WERI-Rb-1 (cell line): ENCODE results near the gene TTC16.
A peak's percentile ranks its signal among the peaks of the same experiment; 100 is the strongest.

Experiments used
- DNase-seq: peaks from one replicate; pipeline ENCODE4 v3.0.0-alpha.2; 2020
- H3K27ac ChIP-seq: fragments of 250-450 bp; sonication (Bioruptor Pico); 2 replicates; pipeline ENCODE4 v1.5.1; 2020; ENCODE audit warnings: mild to moderate bottlenecking, moderate library complexity
- H3K27me3 ChIP-seq: fragments of 250-450 bp; sonication (Bioruptor Pico); 2 replicates; pipeline ENCODE4 v1.5.1; 2021; ENCODE audit warnings: mild to moderate bottlenecking, low read depth, moderate library complexity; ENCODE audit not compliant: insufficient read depth, severe bottlenecking
- H3K36me3 ChIP-seq: fragments of 250-450 bp; sonication (Bioruptor Pico); 2 replicates; pipeline ENCODE4 v1.5.1; 2020; ENCODE audit warnings: mild to moderate bottlenecking, moderate library complexity
- H3K4me3 ChIP-seq: 2 replicates; pipeline ENCODE4 v1.5.1; 2011; ENCODE audit warnings: low read depth, mild to moderate bottlenecking, control low read depth, low read length
- H3K9me3 ChIP-seq: fragments of 250-450 bp; sonication (Bioruptor Pico); 2 replicates; pipeline ENCODE4 v1.5.1; 2021; ENCODE audit warnings: mild to moderate bottlenecking, moderate library complexity; ENCODE audit not compliant: severe bottlenecking
- TF ChIP-seq, protein P1 (sequence below): IDR thresholded peaks from 2 replicates; pipeline ENCODE4 v1.5.1; 2011; ENCODE audit warnings: low read depth, mild to moderate bottlenecking, control low read depth, inconsistent platforms, low read length

Gene TTC16

GRCh38 chr9:127742435-127743088 is 26.7 kb downstream of the TTC16 start:
- no peak overlapping the region for H3K4me3 ChIP-seq
- peak; percentile 80 for DNase-seq
- TF ChIP-seq, protein P1, sequence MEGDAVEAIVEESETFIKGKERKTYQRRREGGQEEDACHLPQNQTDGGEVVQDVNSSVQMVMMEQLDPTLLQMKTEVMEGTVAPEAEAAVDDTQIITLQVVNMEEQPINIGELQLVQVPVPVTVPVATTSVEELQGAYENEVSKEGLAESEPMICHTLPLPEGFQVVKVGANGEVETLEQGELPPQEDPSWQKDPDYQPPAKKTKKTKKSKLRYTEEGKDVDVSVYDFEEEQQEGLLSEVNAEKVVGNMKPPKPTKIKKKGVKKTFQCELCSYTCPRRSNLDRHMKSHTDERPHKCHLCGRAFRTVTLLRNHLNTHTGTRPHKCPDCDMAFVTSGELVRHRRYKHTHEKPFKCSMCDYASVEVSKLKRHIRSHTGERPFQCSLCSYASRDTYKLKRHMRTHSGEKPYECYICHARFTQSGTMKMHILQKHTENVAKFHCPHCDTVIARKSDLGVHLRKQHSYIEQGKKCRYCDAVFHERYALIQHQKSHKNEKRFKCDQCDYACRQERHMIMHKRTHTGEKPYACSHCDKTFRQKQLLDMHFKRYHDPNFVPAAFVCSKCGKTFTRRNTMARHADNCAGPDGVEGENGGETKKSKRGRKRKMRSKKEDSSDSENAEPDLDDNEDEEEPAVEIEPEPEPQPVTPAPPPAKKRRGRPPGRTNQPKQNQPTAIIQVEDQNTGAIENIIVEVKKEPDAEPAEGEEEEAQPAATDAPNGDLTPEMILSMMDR, result no peak
- H3K27ac ChIP-seq, result no peak overlapping the region; the same call in none of the 2 replicates
- no peaks in the 10 kb centered on the region for H3K27me3 ChIP-seq
- H3K9me3 ChIP-seq, result peaks cover 6% of the 10 kb centered on the region
- peaks cover 10% of the 10 kb centered on the region for H3K36me3 ChIP-seq

- H3K4me3 ChIP-seq, result no peak overlapping the region
- no peak overlapping the region for H3K27ac ChIP-seq
- DNase-seq, result no peak
- peaks cover 23% of the 10 kb centered on the region for H3K36me3 ChIP-seq
- no peaks in the 10 kb centered on the region for H3K27me3 ChIP-seq
- TF ChIP-seq, protein P1, result no peak
- H3K9me3 ChIP-seq, result peaks cover 6% of the 10 kb centered on the region
Observed at GRCh38 chr9:127744398-127745110, 28.7 kb downstream of the TTC16 start.

DNA sequence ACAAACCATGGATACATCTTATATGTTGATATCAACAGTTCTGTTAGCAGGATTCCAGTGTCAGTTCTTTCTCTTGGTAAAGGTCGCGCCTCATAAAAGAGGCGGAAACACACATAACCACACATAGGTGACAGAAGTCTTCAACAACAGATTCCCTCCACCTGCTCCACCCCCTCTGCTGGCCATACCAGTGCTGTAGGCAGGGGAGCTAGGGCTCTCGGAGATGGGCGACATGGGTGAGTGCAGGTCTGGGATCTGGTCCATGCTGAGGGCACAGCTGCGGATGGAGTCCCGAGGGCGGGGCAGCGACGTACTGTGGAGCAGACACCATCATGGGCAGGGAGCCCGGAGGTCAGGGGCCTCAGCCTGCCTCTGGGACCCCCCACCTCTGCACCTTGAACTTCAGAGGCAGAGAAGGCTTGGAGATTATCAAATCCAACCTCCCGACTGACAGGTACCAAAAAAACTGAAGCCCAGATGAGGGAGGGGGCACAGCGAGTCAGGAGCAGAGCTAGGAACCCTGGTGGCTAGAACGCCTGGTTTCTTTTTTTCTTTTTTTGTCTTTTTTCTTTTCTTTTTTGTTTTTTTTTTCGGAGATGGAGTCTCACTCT is 31.2 kb downstream of the TTC16 start:
- TF ChIP-seq, protein P1, result no peak; the same call in 1 of the 2 replicates
- DNase-seq, result no peak
- H3K9me3 ChIP-seq, result peaks cover 6% of the 10 kb centered on the region
- no peak overlapping the region for H3K4me3 ChIP-seq
- peaks cover 30% of the 10 kb centered on the region for H3K36me3 ChIP-seq
- H3K27me3 ChIP-seq, result no peaks in the 10 kb centered on the region
- H3K27ac ChIP-seq, result no peak overlapping the region

DNA sequence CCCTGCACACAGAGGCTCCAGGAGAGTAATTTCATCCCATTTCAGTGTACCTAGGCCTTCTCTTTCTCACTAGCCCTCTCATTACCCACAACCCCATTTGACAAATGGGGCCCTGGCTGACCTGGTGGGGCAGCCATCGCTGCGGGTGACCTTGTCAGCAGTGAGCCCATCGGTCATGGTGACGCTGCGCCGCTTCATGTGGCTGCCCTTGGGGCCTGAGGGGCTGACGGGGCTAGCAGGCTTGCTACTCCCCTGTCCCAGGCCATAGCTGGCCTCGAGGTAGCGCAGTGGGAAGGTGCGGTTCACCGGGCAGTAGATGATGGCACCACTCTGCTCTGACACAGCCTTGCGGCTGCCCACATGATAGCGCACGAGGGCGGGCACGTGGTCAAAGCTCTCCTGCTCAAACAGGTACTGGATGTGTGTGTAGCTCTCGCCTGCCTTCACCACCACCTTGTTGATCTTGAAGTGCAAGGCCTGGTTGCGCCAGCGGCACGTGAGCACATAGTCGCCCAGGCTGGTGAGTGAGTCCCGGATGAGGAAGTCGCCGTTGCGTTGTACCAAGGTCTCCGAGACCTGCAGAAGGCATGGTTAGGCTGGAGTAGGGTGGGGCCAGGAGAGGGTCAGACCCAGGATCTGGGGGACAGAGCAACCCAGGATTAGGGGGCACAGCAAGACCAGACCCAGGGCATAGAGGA is 33.4 kb downstream of the TTC16 start:
- Histone ChIP-seq H3K36me3 (peaks cover 22% of the 10 kb centered on the region), H3K9me3 (no peaks in the 10 kb centered on the region)
- TF ChIP-seq, protein P1, result no peak

DNA sequence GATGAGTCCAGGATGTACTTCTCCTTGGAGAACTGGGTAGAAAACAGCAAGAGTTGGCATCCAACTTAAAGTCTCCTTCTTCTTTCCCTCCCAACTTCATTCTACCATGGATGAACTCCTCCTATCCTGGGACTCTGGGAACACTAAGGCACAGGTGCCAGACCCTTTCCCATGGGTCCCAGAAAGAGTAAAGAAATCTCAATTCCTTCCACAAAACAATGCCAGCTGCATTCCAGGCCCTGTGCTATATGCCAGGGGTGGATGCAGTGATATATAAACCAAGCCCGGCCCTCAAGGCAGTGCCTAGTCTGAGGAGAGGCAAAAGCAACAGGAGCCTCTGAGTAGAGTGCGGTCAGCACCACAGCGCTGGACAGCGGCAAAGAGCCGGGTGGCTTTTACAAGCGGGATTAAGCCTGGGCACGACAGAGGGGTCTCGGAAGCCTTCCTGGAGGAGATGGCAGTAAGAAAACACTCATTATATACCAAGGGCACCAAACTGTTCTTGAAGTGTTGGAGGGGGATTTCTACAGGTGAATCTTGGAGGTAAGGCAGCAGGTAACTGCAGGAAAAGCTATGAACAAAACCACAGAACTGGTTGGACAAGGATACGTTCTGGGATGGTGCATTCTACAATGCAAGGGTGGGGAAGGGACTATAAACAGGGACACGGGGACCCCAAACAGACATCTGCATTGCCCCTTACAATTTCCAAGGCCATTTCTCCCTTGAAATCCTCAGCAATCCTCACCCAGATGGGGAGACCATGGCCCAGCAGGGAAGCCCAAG is 35.6 kb downstream of the TTC16 start:
- Histone ChIP-seq H3K9me3 (no peaks in the 10 kb centered on the region), H3K4me3 (no peak overlapping the region), H3K27ac (no peak overlapping the region), H3K36me3 (peaks cover 22% of the 10 kb centered on the region), H3K27me3 (no peaks in the 10 kb centered on the region)
- TF ChIP-seq, protein P1, result no peak
- DNase-seq, result no peak

More for the DNA sequence above, 33.4 kb downstream of the TTC16 start:
- no peak overlapping the region for H3K4me3 ChIP-seq
- no peak overlapping the region for H3K27ac ChIP-seq
- no peak for DNase-seq
- H3K27me3 ChIP-seq, result no peaks in the 10 kb centered on the region
